ENCODE measurements around the gene TTLL8.

DNA sequence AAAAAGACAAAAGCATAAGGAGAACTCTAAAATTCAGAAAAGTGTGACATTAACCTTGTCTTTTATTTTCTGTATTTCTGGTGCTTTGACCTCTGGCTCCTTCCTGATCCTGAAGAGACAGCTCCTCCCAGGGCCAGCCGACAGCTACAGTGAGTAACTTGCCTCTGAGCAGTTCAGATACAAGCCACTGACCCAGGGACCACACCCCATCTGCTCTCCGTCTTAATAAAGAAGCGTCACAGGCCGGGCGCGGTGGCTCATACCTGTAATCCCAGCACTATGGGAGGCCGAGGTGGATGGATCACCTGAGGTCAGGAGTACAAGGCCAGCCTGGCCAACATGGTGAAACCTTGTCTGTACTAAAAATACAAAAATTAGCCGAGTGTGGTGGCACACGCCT is 20.7 kb upstream of the TTLL8 start:
- TF ChIP-seq POLR2A (IDR thresholded peaks at IDR 0.05) (no peak), POLR2AphosphoS5 (IDR thresholded peaks at IDR 0.05) (no peak), EP300 (IDR thresholded peaks at IDR 0.05; ENCODE audit: low read depth) (no peak)
- TF ChIP-seq, protein P1, sequence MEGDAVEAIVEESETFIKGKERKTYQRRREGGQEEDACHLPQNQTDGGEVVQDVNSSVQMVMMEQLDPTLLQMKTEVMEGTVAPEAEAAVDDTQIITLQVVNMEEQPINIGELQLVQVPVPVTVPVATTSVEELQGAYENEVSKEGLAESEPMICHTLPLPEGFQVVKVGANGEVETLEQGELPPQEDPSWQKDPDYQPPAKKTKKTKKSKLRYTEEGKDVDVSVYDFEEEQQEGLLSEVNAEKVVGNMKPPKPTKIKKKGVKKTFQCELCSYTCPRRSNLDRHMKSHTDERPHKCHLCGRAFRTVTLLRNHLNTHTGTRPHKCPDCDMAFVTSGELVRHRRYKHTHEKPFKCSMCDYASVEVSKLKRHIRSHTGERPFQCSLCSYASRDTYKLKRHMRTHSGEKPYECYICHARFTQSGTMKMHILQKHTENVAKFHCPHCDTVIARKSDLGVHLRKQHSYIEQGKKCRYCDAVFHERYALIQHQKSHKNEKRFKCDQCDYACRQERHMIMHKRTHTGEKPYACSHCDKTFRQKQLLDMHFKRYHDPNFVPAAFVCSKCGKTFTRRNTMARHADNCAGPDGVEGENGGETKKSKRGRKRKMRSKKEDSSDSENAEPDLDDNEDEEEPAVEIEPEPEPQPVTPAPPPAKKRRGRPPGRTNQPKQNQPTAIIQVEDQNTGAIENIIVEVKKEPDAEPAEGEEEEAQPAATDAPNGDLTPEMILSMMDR (IDR thresholded peaks at IDR 0.05): no peak
